GM18867 (cell line): ENCODE data around the gene FGFRL1.

Experiments used
- ATAC-seq: cut with Tn5 transposase; IDR thresholded peaks from one replicate; pipeline ENCODE4 v1.9.1; 2021; ENCODE audit warnings: mild to moderate bottlenecking, moderate library complexity; ENCODE audit not compliant: unreplicated experiment

FGFRL1 gene

GRCh38 chr4:1021386-1022050 lies 10.1 kb downstream of the FGFRL1 start:
- ATAC-seq = peak; percentile 62

- no peak for ATAC-seq
These were observed 10.8 kb downstream of the FGFRL1 start for GRCh38 chr4:1022051-1022738.

- no peak for ATAC-seq
These were observed 11.3 kb downstream of the FGFRL1 start for GRCh38 chr4:1022739-1023066.

GRCh38 chr4:1023075-1023640 lies 11.7 kb downstream of the FGFRL1 start:
- no peak for ATAC-seq

- ATAC-seq = no peak
These were observed 12.7 kb downstream of the FGFRL1 start for GRCh38 chr4:1023895-1024740.

GRCh38 chr4:1024882-1025545 lies 13.6 kb downstream of the FGFRL1 start:
- no peak for ATAC-seq

GRCh38 chr4:1026115-1026514 lies 14.7 kb downstream of the FGFRL1 start:
- peak; percentile 61 for ATAC-seq

- ATAC-seq = no peak
These were observed 15.9 kb downstream of the FGFRL1 start for GRCh38 chr4:1027219-1027914.

GRCh38 chr4:1027915-1028238 lies 16.5 kb downstream of the FGFRL1 start:
- no peak for ATAC-seq

GRCh38 chr4:1028574-1029220 lies 17.3 kb downstream of the FGFRL1 start:
- no peak for ATAC-seq

GRCh38 chr4:1029529-1029928 lies 18.1 kb downstream of the FGFRL1 start:
- ATAC-seq = no peak

- ATAC-seq = no peak
These were observed 18.6 kb downstream of the FGFRL1 start for GRCh38 chr4:1030031-1030430.

GRCh38 chr4:1030559-1030958 lies 19.1 kb downstream of the FGFRL1 start:
- ATAC-seq = no peak

GRCh38 chr4:1031346-1031745 lies 19.9 kb downstream of the FGFRL1 start:
- no peak for ATAC-seq

- ATAC-seq = no peak
These were observed 20.8 kb downstream of the FGFRL1 start for GRCh38 chr4:1031956-1032795.

GRCh38 chr4:1032861-1033260 lies 21.4 kb downstream of the FGFRL1 start:
- ATAC-seq = no peak

GRCh38 chr4:1033840-1034551 lies 22.6 kb downstream of the FGFRL1 start:
- ATAC-seq = no peak

- no peak for ATAC-seq
These were observed 24.1 kb downstream of the FGFRL1 start for GRCh38 chr4:1035510-1035909.

- no peak for ATAC-seq
These were observed 24.7 kb downstream of the FGFRL1 start for GRCh38 chr4:1036095-1036494.
